WTC11 (cell line): Measurements from ENCODE around the gene PRSS53.

ENCODE experiments used
- ATF2 ChIP-seq: sonication (generic); formaldehyde crosslinking; IDR thresholded peaks from 2 replicates; pipeline ENCODE4 v1.8.1; 2022; ENCODE audit warnings: low read depth, missing genetic modification reagents, borderline replicate concordance
- ATF3 ChIP-seq: sonication (generic); formaldehyde crosslinking; conservative IDR thresholded peaks from 2 replicates; pipeline ENCODE4 v1.8.1; 2022; ENCODE audit warnings: mild to moderate bottlenecking, missing genetic modification reagents
- CBFB ChIP-seq: sonication (generic); formaldehyde crosslinking; IDR thresholded peaks from 2 replicates; pipeline ENCODE4 v1.8.1; 2022; ENCODE audit warnings: mild to moderate bottlenecking, low read depth, missing genetic modification reagents
- CTCF ChIP-seq: fragments of 200-600 bp; IDR thresholded peaks from 2 replicates; pipeline ENCODE4 v1.8.0; 2022; ENCODE audit warnings: antibody characterized with exemption
- FOXP1 ChIP-seq: sonication (generic); formaldehyde crosslinking; IDR thresholded peaks from 2 replicates; pipeline ENCODE4 v1.8.0; 2022; ENCODE audit warnings: missing genetic modification reagents, mild to moderate bottlenecking, moderate library complexity, borderline replicate concordance
- KAT7 ChIP-seq: sonication (generic); formaldehyde crosslinking; IDR thresholded peaks from 2 replicates; pipeline ENCODE4 v1.8.1; 2023; ENCODE audit warnings: missing genetic modification reagents, mild to moderate bottlenecking, borderline replicate concordance
- MXD4 ChIP-seq: fragments of 250-450 bp; sonication (Bioruptor Pico); IDR thresholded peaks from 2 replicates; pipeline ENCODE4 v1.8.0; 2021; ENCODE audit warnings: mild to moderate bottlenecking, moderate library complexity, borderline replicate concordance
- SP1 ChIP-seq: sonication (generic); formaldehyde crosslinking; conservative IDR thresholded peaks from 2 replicates; pipeline ENCODE4 v1.8.1; 2022; ENCODE audit warnings: missing genetic modification reagents
- TCF7 ChIP-seq: sonication (generic); formaldehyde crosslinking; IDR thresholded peaks from 2 replicates; pipeline ENCODE4 v1.8.0; 2022; ENCODE audit warnings: mild to moderate bottlenecking, low read depth, missing genetic modification reagents, moderate library complexity
- USF1 ChIP-seq: sonication (generic); formaldehyde crosslinking; IDR thresholded peaks from 2 replicates; pipeline ENCODE4 v1.8.0; 2022; ENCODE audit warnings: mild to moderate bottlenecking, missing genetic modification reagents
- ZBTB21 ChIP-seq: sonication (generic); formaldehyde crosslinking; IDR thresholded peaks from 2 replicates; pipeline ENCODE4 v1.8.1; 2023; ENCODE audit warnings: mild to moderate bottlenecking, missing genetic modification reagents, borderline replicate concordance
- ZNF121 ChIP-seq: sonication (generic); formaldehyde crosslinking; IDR thresholded peaks from 2 replicates; pipeline ENCODE4 v1.8.0; 2023; ENCODE audit warnings: missing genetic modification reagents
- ZNF232 ChIP-seq: sonication (generic); formaldehyde crosslinking; IDR thresholded peaks from 2 replicates; pipeline ENCODE4 v1.8.0; 2022; ENCODE audit warnings: mild to moderate bottlenecking, missing genetic modification reagents

GRCh38 chr16:31130336-31130891, 41.7 kb upstream of the PRSS53 start:
- TF ChIP-seq MXD4 (no peak), ATF2 (no peak), ZBTB21 (CRISPR knock-in tag) (no peak), CTCF (no peak), ATF3 (CRISPR knock-in tag) (no peak), ZNF232 (CRISPR knock-in tag) (no peak), TCF7 (no peak), KAT7 (CRISPR knock-in tag) (no peak), SP1 (CRISPR knock-in tag) (no peak), USF1 (CRISPR knock-in tag) (no peak), FOXP1 (CRISPR knock-in tag) (no peak), CBFB (CRISPR knock-in tag) (no peak), ZNF121 (no peak)
